GM18868 (cell line): ENCODE results near the gene CTSD.

Experiments used
- ATAC-seq: cut with Tn5 transposase; IDR thresholded peaks from one replicate; pipeline ENCODE4 v1.9.1; 2021; ENCODE audit warnings: mild to moderate bottlenecking, moderate library complexity; ENCODE audit not compliant: unreplicated experiment

The CTSD gene

GRCh38 chr11:1732418-1733008 is 31.2 kb downstream of the CTSD start:
- ATAC-seq = no peak

- no peak for ATAC-seq
Measured at GRCh38 chr11:1731451-1732059, 32.2 kb downstream of the CTSD start.

- no peak for ATAC-seq
Measured at GRCh38 chr11:1730059-1730629, 33.6 kb downstream of the CTSD start.

GRCh38 chr11:1729692-1730011 is 34.1 kb downstream of the CTSD start:
- no peak for ATAC-seq

GRCh38 chr11:1728931-1729691 is 34.6 kb downstream of the CTSD start:
- ATAC-seq = no peak

GRCh38 chr11:1728301-1728700 is 35.4 kb downstream of the CTSD start:
- no peak for ATAC-seq

- no peak for ATAC-seq
Measured at GRCh38 chr11:1727861-1728260, 35.9 kb downstream of the CTSD start.

- no peak for ATAC-seq
Measured at GRCh38 chr11:1727096-1727690, 36.5 kb downstream of the CTSD start.

GRCh38 chr11:1719781-1720180 is 43.9 kb downstream of the CTSD start:
- ATAC-seq = no peak

GRCh38 chr11:1718326-1718725 is 45.4 kb downstream of the CTSD start:
- no peak for ATAC-seq

- no peak for ATAC-seq
Measured at GRCh38 chr11:1717745-1718144, 46.0 kb downstream of the CTSD start.

GRCh38 chr11:1714908-1715885 is 48.5 kb downstream of the CTSD start:
- ATAC-seq = no peak

GRCh38 chr11:1708716-1709115 is 55.0 kb downstream of the CTSD start:
- no peak for ATAC-seq

GRCh38 chr11:1707751-1708150 is 56.0 kb downstream of the CTSD start:
- no peak for ATAC-seq

GRCh38 chr11:1706634-1707400 is 56.9 kb downstream of the CTSD start:
- no peak for ATAC-seq

- ATAC-seq = no peak
Measured at GRCh38 chr11:1705126-1706052, 58.3 kb downstream of the CTSD start.

- no peak for ATAC-seq
Measured at GRCh38 chr11:1703146-1703545, 60.6 kb downstream of the CTSD start.
